NCI-H1105 (cell line): ENCODE results near the gene APOO.
A peak's percentile ranks its signal among the peaks of the same experiment; 100 is the strongest.
"Not testable (repeated sequence)": the region's sequence is repeated elsewhere in the genome, so short reads cannot be mapped to it uniquely, and the experiment has no call there.

Source experiments
- DNase-seq: peaks from one replicate; lab custom pipeline; 2025; lab: John Stamatoyannopoulos, UW

Gene APOO

GRCh38 chrX:23902419-23902818, 5.3 kb downstream of the APOO start:
- DNase-seq = peak; percentile 6

- DNase-seq = peak; percentile 36
Observed at GRCh38 chrX:23901805-23902204, 5.9 kb downstream of the APOO start.

GRCh38 chrX:23901060-23901459, 6.7 kb downstream of the APOO start:
- no peak for DNase-seq

- no peak for DNase-seq
Observed at GRCh38 chrX:23900220-23900797, 7.4 kb downstream of the APOO start.

- no peak for DNase-seq
Observed at GRCh38 chrX:23898412-23898959, 9.3 kb downstream of the APOO start.

GRCh38 chrX:23896981-23897380, 10.8 kb downstream of the APOO start:
- DNase-seq = no peak

GRCh38 chrX:23896539-23896938, 11.2 kb downstream of the APOO start:
- not testable (repeated sequence) for DNase-seq

GRCh38 chrX:23894993-23895392, 12.7 kb downstream of the APOO start:
- DNase-seq = not testable (repeated sequence)

- DNase-seq = no peak
Observed at GRCh38 chrX:23890933-23891332, 16.8 kb downstream of the APOO start.

GRCh38 chrX:23888887-23889501, 18.7 kb downstream of the APOO start:
- no peak for DNase-seq

- DNase-seq = no peak
Observed at GRCh38 chrX:23887918-23888317, 19.8 kb downstream of the APOO start.

- DNase-seq = no peak
Observed at GRCh38 chrX:23887451-23887850, 20.3 kb downstream of the APOO start.

- no peak for DNase-seq
Observed at GRCh38 chrX:23885803-23886202, 21.9 kb downstream of the APOO start.

- DNase-seq = no peak
Observed at GRCh38 chrX:23884427-23885024, 23.2 kb downstream of the APOO start.

GRCh38 chrX:23883737-23884354, 23.9 kb downstream of the APOO start:
- no peak for DNase-seq

GRCh38 chrX:23879380-23880090, 28.2 kb downstream of the APOO start:
- no peak for DNase-seq

- DNase-seq = no peak
Observed at GRCh38 chrX:23871905-23872546, 35.7 kb downstream of the APOO start.

- DNase-seq = no peak
Observed at GRCh38 chrX:23870041-23870440, 37.7 kb downstream of the APOO start.

GRCh38 chrX:23864742-23865326, 42.9 kb downstream of the APOO start:
- DNase-seq = no peak

GRCh38 chrX:23861952-23862351, 45.8 kb downstream of the APOO start:
- not testable (repeated sequence) for DNase-seq

GRCh38 chrX:23861215-23861896, 46.4 kb downstream of the APOO start:
- DNase-seq = no peak
